ENCODE measurements around the gene SNX20. TPM values are rescaled to one million over a fixed set of nuclear protein-coding genes. Genes with fewer than 3 reads are reported as not detected.
A peak's percentile ranks its signal among the peaks of the same experiment; 100 is the strongest.

The SNX20 gene
- total and polyA plus RNA-seq, 2 of the 13 experiments (the other 11 are each of a cell fraction or from before 2014, with no cell fraction given) = not detected

DNA sequence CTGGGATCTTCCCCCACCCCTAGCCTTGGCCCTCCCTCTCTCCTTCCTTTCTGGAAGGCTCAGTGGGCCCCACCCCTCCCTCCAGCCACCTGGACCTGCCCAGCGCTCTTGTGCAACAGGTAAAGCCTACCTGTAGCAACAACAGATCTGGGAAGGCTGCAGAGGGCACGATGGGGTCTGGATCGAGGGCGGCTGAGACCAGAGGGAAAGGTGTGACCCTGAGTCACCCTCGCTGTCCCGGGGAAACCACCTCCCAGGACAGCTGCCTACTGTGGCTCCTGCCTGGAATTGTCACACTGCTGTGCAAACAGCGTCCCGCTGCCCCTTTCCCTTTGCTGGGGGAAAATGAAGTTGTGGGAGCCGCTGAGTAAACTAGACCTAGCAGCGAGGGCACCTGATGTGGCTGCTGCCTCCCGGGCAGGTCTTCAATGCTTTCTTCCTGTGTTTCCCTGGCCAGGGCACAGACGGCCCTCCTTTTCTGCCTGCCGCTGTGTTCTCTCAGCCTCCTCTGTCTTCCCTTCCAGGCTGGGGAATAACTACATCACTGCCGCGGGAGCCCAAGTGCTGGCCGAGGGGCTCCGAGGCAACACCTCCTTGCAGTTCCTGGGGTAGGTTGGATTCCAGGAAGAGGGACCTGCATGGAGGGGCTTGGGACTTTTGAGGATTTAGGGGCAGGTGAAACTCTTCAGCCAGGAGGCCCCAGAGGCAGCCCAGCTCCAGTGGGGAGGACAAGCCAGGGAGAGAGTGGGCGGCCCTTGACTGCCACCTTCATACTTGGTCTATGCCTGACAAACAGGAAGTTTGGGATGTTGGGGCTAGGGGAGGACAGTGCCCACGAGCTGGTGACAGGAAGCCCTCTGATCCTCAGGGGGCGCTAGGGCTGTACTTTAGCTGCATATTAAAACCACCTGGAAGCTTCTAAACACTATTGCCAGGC, 38.6 kb upstream of the SNX20 start (continued):
- no peak for TF ChIP-seq JUND (CRISPR knock-in tag; IDR thresholded peaks at IDR 0.05)
- TF ChIP-seq TBX2 (CRISPR knock-in tag; IDR thresholded peaks at IDR 0.05; ENCODE audit: borderline replicate concordance) = peak; percentile 70
- TF ChIP-seq, protein P1, sequence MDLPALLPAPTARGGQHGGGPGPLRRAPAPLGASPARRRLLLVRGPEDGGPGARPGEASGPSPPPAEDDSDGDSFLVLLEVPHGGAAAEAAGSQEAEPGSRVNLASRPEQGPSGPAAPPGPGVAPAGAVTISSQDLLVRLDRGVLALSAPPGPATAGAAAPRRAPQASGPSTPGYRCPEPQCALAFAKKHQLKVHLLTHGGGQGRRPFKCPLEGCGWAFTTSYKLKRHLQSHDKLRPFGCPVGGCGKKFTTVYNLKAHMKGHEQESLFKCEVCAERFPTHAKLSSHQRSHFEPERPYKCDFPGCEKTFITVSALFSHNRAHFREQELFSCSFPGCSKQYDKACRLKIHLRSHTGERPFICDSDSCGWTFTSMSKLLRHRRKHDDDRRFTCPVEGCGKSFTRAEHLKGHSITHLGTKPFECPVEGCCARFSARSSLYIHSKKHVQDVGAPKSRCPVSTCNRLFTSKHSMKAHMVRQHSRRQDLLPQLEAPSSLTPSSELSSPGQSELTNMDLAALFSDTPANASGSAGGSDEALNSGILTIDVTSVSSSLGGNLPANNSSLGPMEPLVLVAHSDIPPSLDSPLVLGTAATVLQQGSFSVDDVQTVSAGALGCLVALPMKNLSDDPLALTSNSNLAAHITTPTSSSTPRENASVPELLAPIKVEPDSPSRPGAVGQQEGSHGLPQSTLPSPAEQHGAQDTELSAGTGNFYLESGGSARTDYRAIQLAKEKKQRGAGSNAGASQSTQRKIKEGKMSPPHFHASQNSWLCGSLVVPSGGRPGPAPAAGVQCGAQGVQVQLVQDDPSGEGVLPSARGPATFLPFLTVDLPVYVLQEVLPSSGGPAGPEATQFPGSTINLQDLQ (CRISPR knock-in tag; IDR thresholded peaks at IDR 0.05) = 0 out of 2 replicates have a peak, but pooled peaks have one; percentile 36
- TF ChIP-seq, protein P2, sequence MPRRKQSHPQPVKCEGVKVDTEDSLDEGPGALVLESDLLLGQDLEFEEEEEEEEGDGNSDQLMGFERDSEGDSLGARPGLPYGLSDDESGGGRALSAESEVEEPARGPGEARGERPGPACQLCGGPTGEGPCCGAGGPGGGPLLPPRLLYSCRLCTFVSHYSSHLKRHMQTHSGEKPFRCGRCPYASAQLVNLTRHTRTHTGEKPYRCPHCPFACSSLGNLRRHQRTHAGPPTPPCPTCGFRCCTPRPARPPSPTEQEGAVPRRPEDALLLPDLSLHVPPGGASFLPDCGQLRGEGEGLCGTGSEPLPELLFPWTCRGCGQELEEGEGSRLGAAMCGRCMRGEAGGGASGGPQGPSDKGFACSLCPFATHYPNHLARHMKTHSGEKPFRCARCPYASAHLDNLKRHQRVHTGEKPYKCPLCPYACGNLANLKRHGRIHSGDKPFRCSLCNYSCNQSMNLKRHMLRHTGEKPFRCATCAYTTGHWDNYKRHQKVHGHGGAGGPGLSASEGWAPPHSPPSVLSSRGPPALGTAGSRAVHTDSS (CRISPR knock-in tag; conservative IDR thresholded peaks at IDR 0.05) = no peak
- TF ChIP-seq RFX5 (IDR thresholded peaks at IDR 0.05; ENCODE audit: low read depth, low read length) = no peak
- TF ChIP-seq HIVEP1 (CRISPR knock-in tag; IDR thresholded peaks at IDR 0.05) = peak; percentile 71
- TF ChIP-seq SRY (CRISPR knock-in tag; IDR thresholded peaks at IDR 0.05) = 0 out of 2 replicates have a peak, but pooled peaks have one; percentile 64
- 0 out of 2 replicates have a peak, but pooled peaks have one; percentile 54 for TF ChIP-seq ZNF317 (CRISPR knock-in tag; IDR thresholded peaks at IDR 0.05)
- TF ChIP-seq ELF4 (CRISPR knock-in tag; IDR thresholded peaks at IDR 0.05; ENCODE audit: borderline replicate concordance) = peak; percentile 64; the same call in 1 of the 2 replicates
- TF ChIP-seq, protein P3, sequence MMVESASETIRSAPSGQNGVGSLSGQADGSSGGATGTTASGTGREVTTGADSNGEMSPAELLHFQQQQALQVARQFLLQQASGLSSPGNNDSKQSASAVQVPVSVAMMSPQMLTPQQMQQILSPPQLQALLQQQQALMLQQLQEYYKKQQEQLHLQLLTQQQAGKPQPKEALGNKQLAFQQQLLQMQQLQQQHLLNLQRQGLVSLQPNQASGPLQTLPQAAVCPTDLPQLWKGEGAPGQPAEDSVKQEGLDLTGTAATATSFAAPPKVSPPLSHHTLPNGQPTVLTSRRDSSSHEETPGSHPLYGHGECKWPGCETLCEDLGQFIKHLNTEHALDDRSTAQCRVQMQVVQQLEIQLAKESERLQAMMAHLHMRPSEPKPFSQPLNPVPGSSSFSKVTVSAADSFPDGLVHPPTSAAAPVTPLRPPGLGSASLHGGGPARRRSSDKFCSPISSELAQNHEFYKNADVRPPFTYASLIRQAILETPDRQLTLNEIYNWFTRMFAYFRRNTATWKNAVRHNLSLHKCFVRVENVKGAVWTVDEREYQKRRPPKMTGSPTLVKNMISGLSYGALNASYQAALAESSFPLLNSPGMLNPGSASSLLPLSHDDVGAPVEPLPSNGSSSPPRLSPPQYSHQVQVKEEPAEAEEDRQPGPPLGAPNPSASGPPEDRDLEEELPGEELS (CRISPR knock-in tag; IDR thresholded peaks at IDR 0.05) = peak; percentile 22
- TF ChIP-seq ZNF776 (CRISPR knock-in tag; IDR thresholded peaks at IDR 0.05) = peak; percentile 72; the same call in 1 of the 2 replicates
- no peak for TF ChIP-seq ZNF709 (CRISPR knock-in tag; IDR thresholded peaks at IDR 0.05)
- TF ChIP-seq ZNF839 (CRISPR knock-in tag; IDR thresholded peaks at IDR 0.05; ENCODE audit: borderline replicate concordance) = 0 out of 2 replicates have a peak, but pooled peaks have one; percentile 0
- TF ChIP-seq ZSCAN9 (CRISPR knock-in tag; IDR thresholded peaks at IDR 0.05; ENCODE audit: borderline replicate concordance) = no peak
- TF ChIP-seq, protein P4, sequence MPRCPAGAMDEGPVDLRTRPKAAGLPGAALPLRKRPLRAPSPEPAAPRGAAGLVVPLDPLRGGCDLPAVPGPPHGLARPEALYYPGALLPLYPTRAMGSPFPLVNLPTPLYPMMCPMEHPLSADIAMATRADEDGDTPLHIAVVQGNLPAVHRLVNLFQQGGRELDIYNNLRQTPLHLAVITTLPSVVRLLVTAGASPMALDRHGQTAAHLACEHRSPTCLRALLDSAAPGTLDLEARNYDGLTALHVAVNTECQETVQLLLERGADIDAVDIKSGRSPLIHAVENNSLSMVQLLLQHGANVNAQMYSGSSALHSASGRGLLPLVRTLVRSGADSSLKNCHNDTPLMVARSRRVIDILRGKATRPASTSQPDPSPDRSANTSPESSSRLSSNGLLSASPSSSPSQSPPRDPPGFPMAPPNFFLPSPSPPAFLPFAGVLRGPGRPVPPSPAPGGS (CRISPR knock-in tag; IDR thresholded peaks at IDR 0.05) = peak; percentile 60; the same call in 1 of the 2 replicates
- TF ChIP-seq TAF1 (CRISPR knock-in tag; IDR thresholded peaks at IDR 0.05) = no peak; the same call in 1 of the 2 replicates
- peak; percentile 38; the same call in 1 of the 2 replicates for TF ChIP-seq RXRA (CRISPR knock-in tag; IDR thresholded peaks at IDR 0.05)

Data from HepG2 (cell line).